Measurements from ENCODE around the gene CAST. TPM values are rescaled to one million over a fixed set of nuclear protein-coding genes. Genes with fewer than 3 reads are reported as not detected.

Gene CAST
- total and polyA plus RNA-seq, 2 donors (not counting 3 experiments of a cell fraction or from before 2014, with no cell fraction given), result 33.7 to 194 TPM

GRCh38 chr5:96664669-96665068 lies 2.5 kb downstream of the CAST start:
- intact Hi-C loops (cut with micrococcal nuclease), result loop anchor here (5.0 kb wide), 1 partner anchor 83 kb away; no protein-coding TSS in a partner anchor
- H3K36me3 ChIP-seq (ENCODE audit: control insufficient read depth in 2 of 2, extremely low read depth in 1 of 2, insufficient read depth in 2 of 2, low read length in 2 of 2), result no peaks in the 10 kb centered on the region
- FAIRE-seq, result no peak
- H3K4me3 ChIP-seq (replicated peaks in 1 of 3; ENCODE audit: insufficient read depth in 1 of 3, low read depth in 1 of 3, low read length in 3 of 3), result no peak overlapping the region
- no peaks in the 10 kb centered on the region for H3K9me3 ChIP-seq (replicated peaks; ENCODE audit: control insufficient read depth, insufficient read depth, low read length)
- H2AFZ ChIP-seq (ENCODE audit: low read depth, low read length), result no peak overlapping the region
- H3K79me2 ChIP-seq (ENCODE audit: control insufficient read depth, insufficient read depth, low read length), result peaks cover 54% of the 10 kb centered on the region
- no peak for DNase-seq (ENCODE audit: low read depth, low spot score)
- H3K9ac ChIP-seq (replicated peaks; ENCODE audit: extremely low read depth, insufficient read depth, low read length), result no peak overlapping the region
- peaks cover 17% of the 10 kb centered on the region for H3K4me1 ChIP-seq (ENCODE audit: control insufficient read depth, extremely low read depth, insufficient read depth, low read length)
- H3K9me1 ChIP-seq (replicated peaks; ENCODE audit: control insufficient read depth, extremely low read depth, insufficient read depth, low read length), result no peaks in the 10 kb centered on the region
- dilution Hi-C loops (cut with MboI; ENCODE audit: extremely low pct_ligation_motif_present, low sequenced_read_pairs), result no loop called here
- H4K20me1 ChIP-seq (replicated peaks; ENCODE audit: control insufficient read depth, extremely low read depth, insufficient read depth, low read length), result peaks cover 2% of the 10 kb centered on the region
- H3K27me3 ChIP-seq (ENCODE audit: control insufficient read depth in 2 of 2, insufficient read depth in 2 of 2, low read length in 2 of 2), result no peaks in the 10 kb centered on the region
- CTCF ChIA-PET, result no interaction called here
- TF ChIP-seq GATA2 (IDR thresholded peaks at IDR 0.05; ENCODE audit: insufficient read depth, insufficient read length, low read depth, low read length) (no peak), MAX (IDR thresholded peaks at IDR 0.05; ENCODE audit: insufficient read depth, insufficient read length) (no peak), MYC (IDR thresholded peaks at IDR 0.05; ENCODE audit: low read depth, low read length) (no peak), FOS (IDR thresholded peaks at IDR 0.05; ENCODE audit: borderline replicate concordance, insufficient read depth, low read length) (no peak), JUN (IDR thresholded peaks at IDR 0.05; ENCODE audit: borderline replicate concordance, insufficient read depth, insufficient read length, low read depth) (no peak), EZH2 (IDR thresholded peaks at IDR 0.05; ENCODE audit: borderline replicate concordance, low read depth, low read length, severe bottlenecking) (no peak), POLR2A (IDR thresholded peaks at IDR 0.05; ENCODE audit: low read depth, low read length) (no peak), POLR2AphosphoS5 (IDR thresholded peaks at IDR 0.05; ENCODE audit: insufficient read depth, low read depth, low read length) (no peak), CTCF (IDR thresholded peaks at IDR 0.05; ENCODE audit: extremely low read depth in 1 of 2, insufficient read depth in 1 of 2, low read depth in 1 of 2, low read length in 2 of 2) (no peak)
- POLR2A ChIA-PET, result no interaction called here
- no peak overlapping the region for H3K4me2 ChIP-seq (ENCODE audit: insufficient read depth, low read length)
- no TSS peak for BruUV-seq (replicated peaks)
- no peak overlapping the region for H3K27ac ChIP-seq (ENCODE audit: insufficient read depth, low read depth, low read length)

Data from endothelial cell of umbilical vein (primary cell).